Small intestine (tissue), 4 donors: Measurements from ENCODE around the gene ABCF1. TPM values are rescaled to one million over a fixed set of nuclear protein-coding genes. Genes with fewer than 3 reads are reported as not detected.

Source experiments
- polyA plus RNA-seq, 4 donors: library from polyadenylated mRNA; stranded (reverse) in 3 of 4; unstranded in 1 of 4; fragments of 200-250 nt in 3 of 4; fragments of 120-200 nt in 1 of 4; gene quantifications; one replicate each; pipeline versions ENCODE4 v1.2.1 to v1.2.3, GENCODE V29; 2013
- donor health status: healthy with polysubstance abuse.
- donor health status: Bipolar disorder and iron deficiency.
- donor health status: healthy.

ABCF1 gene
- polyA plus RNA-seq, 4 donors: 30.0 to 76.5 (median 38.8) TPM

Other genes with a start within 250 kb of the ABCF1 start
- 10 to 100 TPM in 1 of 4 donors, 1 to 10 TPM in 3; 8.9 to 12.0 (median 9.4) TPM for gene TRIM39, start 244.5 kb upstream of the ABCF1 start, polyA plus RNA-seq
- gene RPP21, start 226.3 kb upstream of the ABCF1 start, polyA plus RNA-seq: 100 to 1,000 TPM in 1 of 4 donors, 10 to 100 TPM in 3; 71.1 to 100 (median 85.2) TPM
- gene HLA-E, start 81.9 kb upstream of the ABCF1 start, polyA plus RNA-seq: 100 to 1,000 TPM in 3 of 4 donors, 10 to 100 TPM in 1; 72.5 to 494 (median 229) TPM
- gene GNL1, start 15.0 kb upstream of the ABCF1 start, polyA plus RNA-seq: 10 to 100 TPM; 25.9 to 56.7 (median 43.1) TPM
- gene PRR3, start 14.1 kb upstream of the ABCF1 start, polyA plus RNA-seq: 10 to 100 TPM in 1 of 4 donors, 1 to 10 TPM in 3; 3.6 to 15.2 (median 5.1) TPM
- 10 to 100 TPM; 21.3 to 44.0 (median 32.5) TPM for gene PPP1R10, start 45.8 kb downstream of the ABCF1 start, polyA plus RNA-seq
- gene MRPS18B, start 46.4 kb downstream of the ABCF1 start, polyA plus RNA-seq: 10 to 100 TPM; 54.1 to 93.0 (median 90.3) TPM
- 10 to 100 TPM in 2 of 4 donors, 1 to 10 TPM in 2; 6.5 to 28.2 (median 11.6) TPM for gene ATAT1, start 55.4 kb downstream of the ABCF1 start, polyA plus RNA-seq
- 100 to 1,000 TPM in 1 of 4 donors, 10 to 100 TPM in 3; 32.6 to 125 (median 59.7) TPM for gene C6orf136, start 75.7 kb downstream of the ABCF1 start, polyA plus RNA-seq
- 10 to 100 TPM; 27.5 to 82.5 (median 51.4) TPM for gene DHX16, start 101.6 kb downstream of the ABCF1 start, polyA plus RNA-seq
- 10 to 100 TPM; 10.1 to 22.7 (median 17.9) TPM for gene PPP1R18, start 115.2 kb downstream of the ABCF1 start, polyA plus RNA-seq
- 10 to 100 TPM in 2 of 4 donors, 1 to 10 TPM in 2; 1.1 to 14.2 (median 8.0) TPM for gene NRM, start 119.5 kb downstream of the ABCF1 start, polyA plus RNA-seq
- gene MDC1, start 145.8 kb downstream of the ABCF1 start, polyA plus RNA-seq: 10 to 100 TPM in 2 of 4 donors, 1 to 10 TPM in 2; 1.8 to 20.7 (median 7.6) TPM
- gene TUBB, start 148.9 kb downstream of the ABCF1 start, polyA plus RNA-seq: 100 to 1,000 TPM in 2 of 4 donors, 10 to 100 TPM in 2; 47.0 to 371 (median 188) TPM
- gene FLOT1, start 171.2 kb downstream of the ABCF1 start, polyA plus RNA-seq: 100 to 1,000 TPM in 3 of 4 donors, 10 to 100 TPM in 1; 77.4 to 166 (median 144) TPM
- gene IER3, start 173.1 kb downstream of the ABCF1 start, polyA plus RNA-seq: 10 to 100 TPM; 13.4 to 69.5 (median 14.7) TPM